HG03460 (cell line): ENCODE measurements around the gene KRTAP9-2.
"Not testable (repeated sequence)": the region's sequence is repeated elsewhere in the genome, so short reads cannot be mapped to it uniquely, and the experiment has no call there.

Experiments used
- ATAC-seq: cut with Tn5 transposase; IDR thresholded peaks from one replicate; pipeline ENCODE4 v1.9.1; 2021; ENCODE audit not compliant: unreplicated experiment

Gene KRTAP9-2

GRCh38 chr17:41232399-41233105 lies 6.1 kb downstream of the KRTAP9-2 start, which contains the start of gene KRTAP9-3:
Gene KRTAP9-3 (plus strand): TSS chr17:41232449. CDS start chr17:41232502, 53 bp downstream.
- ATAC-seq = not testable (repeated sequence)

GRCh38 chr17:41237116-41237515 lies 10.7 kb downstream of the KRTAP9-2 start:
- not testable (repeated sequence) for ATAC-seq

- ATAC-seq = not testable (repeated sequence)
Observed at GRCh38 chr17:41237949-41238437, 11.5 kb downstream of the KRTAP9-2 start, which contains the start of gene KRTAP9-8. Gene KRTAP9-8 (plus strand): TSS chr17:41237999. CDS start chr17:41238052, 53 bp downstream.

- not testable (repeated sequence) for ATAC-seq
Observed at GRCh38 chr17:41246995-41247787, 20.7 kb downstream of the KRTAP9-2 start.

GRCh38 chr17:41249637-41250240 lies 23.3 kb downstream of the KRTAP9-2 start, which contains the start of gene KRTAP9-4:
Gene KRTAP9-4 (plus strand): TSS chr17:41249687. CDS start chr17:41249721, 34 bp downstream.
- ATAC-seq = not testable (repeated sequence)

- no peak for ATAC-seq
Observed at GRCh38 chr17:41251261-41251660, 24.8 kb downstream of the KRTAP9-2 start.

GRCh38 chr17:41254861-41255260 lies 28.4 kb downstream of the KRTAP9-2 start:
- ATAC-seq = no peak

- ATAC-seq = not testable (repeated sequence)
Observed at GRCh38 chr17:41255381-41256290, 29.2 kb downstream of the KRTAP9-2 start, which contains the start of gene KRTAP9-9. Gene KRTAP9-9 (plus strand): TSS chr17:41255384.

- no peak for ATAC-seq
Observed at GRCh38 chr17:41256291-41256685, 29.8 kb downstream of the KRTAP9-2 start.

GRCh38 chr17:41258406-41258805 lies 32.0 kb downstream of the KRTAP9-2 start:
- ATAC-seq = no peak

- no peak for ATAC-seq
Observed at GRCh38 chr17:41263212-41263611, 36.8 kb downstream of the KRTAP9-2 start.

GRCh38 chr17:41264599-41264998 lies 38.2 kb downstream of the KRTAP9-2 start:
- ATAC-seq = no peak

- ATAC-seq = no peak
Observed at GRCh38 chr17:41265078-41265477, 38.6 kb downstream of the KRTAP9-2 start, which contains the start of gene KRTAP9-6. Gene KRTAP9-6 (plus strand): TSS chr17:41265378. CDS start chr17:41265378, 0 bp downstream.

GRCh38 chr17:41267711-41268110 lies 41.3 kb downstream of the KRTAP9-2 start:
- ATAC-seq = no peak

- not testable (repeated sequence) for ATAC-seq
Observed at GRCh38 chr17:41271323-41271722, 44.9 kb downstream of the KRTAP9-2 start.

- no peak for ATAC-seq
Observed at GRCh38 chr17:41271858-41272257, 45.4 kb downstream of the KRTAP9-2 start.

- not testable (repeated sequence) for ATAC-seq
Observed at GRCh38 chr17:41275648-41276190, 49.3 kb downstream of the KRTAP9-2 start, which contains the start of gene KRTAP9-7. Gene KRTAP9-7 (plus strand): TSS chr17:41275698. CDS start chr17:41275698, 0 bp downstream.
